HepG2 (cell line): ENCODE data around the gene KCNH8. TPM values are rescaled to one million over a fixed set of nuclear protein-coding genes. Genes with fewer than 3 reads are reported as not detected.

ENCODE experiments used
- DRAP1 ChIP-seq: IDR thresholded peaks from 2 replicates; pipeline ENCODE4 v1.6.1; 2016; ENCODE audit warnings: missing genetic modification reagents, missing compliant biosample characterization
- KLF16 ChIP-seq, 2 experiments: sonication (generic) in 1 of 2; formaldehyde crosslinking in 1 of 2; IDR thresholded peaks; 2 replicates each; pipeline versions ENCODE4 v1.6.1 to v1.8.0; 2016 to 2023; ENCODE audit warnings: missing genetic modification reagents in 2 of 2, missing compliant biosample characterization in 1 of 2
- USF2 ChIP-seq, 2 experiments: sonication (generic) in 1 of 2; formaldehyde crosslinking in 1 of 2; IDR thresholded peaks; 2 replicates each; pipeline versions ENCODE4 v1.5.1 to v1.6.1; 2011 to 2020; ENCODE audit warnings: borderline replicate concordance in 1 of 2, low read depth in 1 of 2, low read length in 1 of 2, mild to moderate bottlenecking in 1 of 2, missing genetic modification reagents in 1 of 2, moderate library complexity in 1 of 2
- ZMYM3 ChIP-seq: sonication (generic); formaldehyde crosslinking; IDR thresholded peaks from 2 replicates; pipeline ENCODE4 v1.5.1; 2020; ENCODE audit warnings: mild to moderate bottlenecking, missing genetic modification reagents
- ZNF83 ChIP-seq: sonication (generic); formaldehyde crosslinking; IDR thresholded peaks from 2 replicates; pipeline ENCODE4 v1.4.0; 2020; ENCODE audit warnings: missing genetic modification reagents, mild to moderate bottlenecking, borderline replicate concordance
- ZNF883 ChIP-seq: sonication (generic); formaldehyde crosslinking; IDR thresholded peaks from 2 replicates; pipeline ENCODE4 v1.5.1; 2020; ENCODE audit warnings: mild to moderate bottlenecking, missing genetic modification reagents; ENCODE audit errors: not compliant biosample characterization
- ZXDC ChIP-seq: sonication (generic); formaldehyde crosslinking; IDR thresholded peaks from 2 replicates; pipeline ENCODE4 v1.5.0; 2020; ENCODE audit warnings: mild to moderate bottlenecking, missing genetic modification reagents
- ZZZ3 ChIP-seq: sonication (generic); formaldehyde crosslinking; IDR thresholded peaks from 2 replicates; pipeline ENCODE4 v1.4.0; 2020; ENCODE audit warnings: missing genetic modification reagents, mild to moderate bottlenecking, borderline replicate concordance
- polyA plus RNA-seq, 8 experiments: library from polyadenylated mRNA; depleted of rRNA in 3 of 8; stranded (reverse) in 7 of 8; unstranded in 1 of 8; fragments of >200 nt; fragmentation: Illumina TruSeq in 4 of 8; extraction: Trizol in 4 of 8; gene quantifications; 2 replicates each; pipeline versions ENCODE4 v1.2.1 to v1.2.3, GENCODE V29; 2011 to 2016; ENCODE audit warnings: low read depth in 4 of 8, missing spikeins in 1 of 8, mixed read lengths in 1 of 8; ENCODE audit not compliant: insufficient read depth in 1 of 8
- total RNA-seq, 5 experiments: library from RNA; depleted of rRNA; stranded (reverse); fragments of >200 nt; fragmentation: Illumina TruSeq; extraction: Trizol; gene quantifications; 2 replicates each; pipeline ENCODE4 v1.2.3, GENCODE V29; 2016; ENCODE audit warnings: low read depth in 1 of 5

Gene KCNH8
- total and polyA plus RNA-seq, 2 of the 13 experiments (the other 11 are each of a cell fraction or from before 2014, with no cell fraction given), result 0.04 TPM; not detected in 1

- TF ChIP-seq USF2 (IDR thresholded peaks at IDR 0.05; ENCODE audit: low read depth, low read length), result no peak
- no peak for TF ChIP-seq USF2 (CRISPR knock-in tag; IDR thresholded peaks at IDR 0.05; ENCODE audit: borderline replicate concordance)
- no peak for TF ChIP-seq ZZZ3 (CRISPR knock-in tag)
- TF ChIP-seq ZXDC (CRISPR knock-in tag), result no peak
- TF ChIP-seq ZNF83 (CRISPR knock-in tag), result no peak
- no peak for TF ChIP-seq KLF16 (CRISPR knock-in tag; IDR thresholded peaks at IDR 0.05)
- no peak for TF ChIP-seq ZMYM3 (CRISPR knock-in tag)
- TF ChIP-seq ZNF883 (CRISPR knock-in tag), result no peak
- TF ChIP-seq DRAP1, result no peak
Observed at GRCh38 chr3:19455546-19455945, 307.2 kb downstream of the KCNH8 start (continued).
